Skeletal muscle cell (primary cell): ENCODE results near the gene ZNF438.
A peak's percentile ranks its signal among the peaks of the same experiment; 100 is the strongest.
"Not testable (repeated sequence)": the region's sequence is repeated elsewhere in the genome, so short reads cannot be mapped to it uniquely, and the experiment has no call there.

Experiments
- DNase-seq: peaks from one replicate; pipeline ENCODE4 v3.0.0-alpha.2; 2010; ENCODE audit warnings: low read depth
- H3K4me3 ChIP-seq: 2 replicates; pipeline ENCODE4 v1.5.1; 2011; ENCODE audit warnings: low read depth, mild to moderate bottlenecking, control low read depth, low read length, moderate library complexity

ZNF438 gene

GRCh38 chr10:31055573-31056251 lies 24.0 kb upstream of the ZNF438 start:
- DNase-seq = no peak
- H3K4me3 ChIP-seq = no peak overlapping the region

GRCh38 chr10:31051703-31052102 lies 20.0 kb upstream of the ZNF438 start:
- no peak overlapping the region for H3K4me3 ChIP-seq
- DNase-seq = no peak

GRCh38 chr10:31042670-31043069 lies 11.0 kb upstream of the ZNF438 start:
- H3K4me3 ChIP-seq = no peak overlapping the region
- DNase-seq = no peak

GRCh38 chr10:31041011-31041410 lies 9.3 kb upstream of the ZNF438 start:
- no peak for DNase-seq
- no peak overlapping the region for H3K4me3 ChIP-seq

GRCh38 chr10:31039006-31039405 lies 7.3 kb upstream of the ZNF438 start:
- H3K4me3 ChIP-seq, DNase-seq: not testable (repeated sequence)

GRCh38 chr10:31037749-31038148 lies 6.1 kb upstream of the ZNF438 start:
- no peak overlapping the region for H3K4me3 ChIP-seq
- DNase-seq = no peak

GRCh38 chr10:31036209-31036608 lies 4.5 kb upstream of the ZNF438 start:
- DNase-seq = no peak
- H3K4me3 ChIP-seq = no peak overlapping the region

- no peak for DNase-seq
- no peak overlapping the region for H3K4me3 ChIP-seq
Observed at GRCh38 chr10:31035266-31035798, 3.7 kb upstream of the ZNF438 start.

- H3K4me3 ChIP-seq = no peak overlapping the region
- peak; percentile 92 for DNase-seq
Observed at GRCh38 chr10:31034098-31034909, 2.6 kb upstream of the ZNF438 start.

- H3K4me3 ChIP-seq = no peak overlapping the region
Observed at GRCh38 chr10:31033147-31033546, 1.5 kb upstream of the ZNF438 start.

GRCh38 chr10:31032258-31033132 lies 830 bp upstream of the ZNF438 start:
- DNase-seq = peak; percentile 80
- peak overlapping the region; percentile 56 for H3K4me3 ChIP-seq

More at GRCh38 chr10:31033147-31033546, 1.5 kb upstream of the ZNF438 start:
- no peak for DNase-seq

- H3K4me3 ChIP-seq = peak overlapping the region; percentile 58
- no peak for DNase-seq
Observed at GRCh38 chr10:31031205-31031557, 484 bp downstream of the ZNF438 start.

- peak overlapping the region; percentile 58 for H3K4me3 ChIP-seq
- DNase-seq = no peak
Observed at GRCh38 chr10:31030800-31031199, 865 bp downstream of the ZNF438 start.

GRCh38 chr10:31030260-31030659 lies 1.4 kb downstream of the ZNF438 start:
- H3K4me3 ChIP-seq = no peak overlapping the region
- DNase-seq = no peak

GRCh38 chr10:31028081-31028480 lies 3.6 kb downstream of the ZNF438 start:
- H3K4me3 ChIP-seq = no peak overlapping the region
- peak; percentile 47 for DNase-seq

GRCh38 chr10:31026279-31026678 lies 5.4 kb downstream of the ZNF438 start:
- DNase-seq, H3K4me3 ChIP-seq: not testable (repeated sequence)

- H3K4me3 ChIP-seq = no peak overlapping the region
- DNase-seq = no peak
Observed at GRCh38 chr10:31025142-31025541, 6.5 kb downstream of the ZNF438 start.

GRCh38 chr10:31023558-31023957 lies 8.1 kb downstream of the ZNF438 start:
- no peak overlapping the region for H3K4me3 ChIP-seq
- DNase-seq = no peak

GRCh38 chr10:31020209-31020608 lies 11.5 kb downstream of the ZNF438 start:
- no peak overlapping the region for H3K4me3 ChIP-seq

GRCh38 chr10:31018962-31019361 lies 12.7 kb downstream of the ZNF438 start:
- no peak for DNase-seq
- no peak overlapping the region for H3K4me3 ChIP-seq

More at GRCh38 chr10:31020209-31020608, 11.5 kb downstream of the ZNF438 start:
- no peak for DNase-seq
